ENCODE data around the gene SCP2.

DNA sequence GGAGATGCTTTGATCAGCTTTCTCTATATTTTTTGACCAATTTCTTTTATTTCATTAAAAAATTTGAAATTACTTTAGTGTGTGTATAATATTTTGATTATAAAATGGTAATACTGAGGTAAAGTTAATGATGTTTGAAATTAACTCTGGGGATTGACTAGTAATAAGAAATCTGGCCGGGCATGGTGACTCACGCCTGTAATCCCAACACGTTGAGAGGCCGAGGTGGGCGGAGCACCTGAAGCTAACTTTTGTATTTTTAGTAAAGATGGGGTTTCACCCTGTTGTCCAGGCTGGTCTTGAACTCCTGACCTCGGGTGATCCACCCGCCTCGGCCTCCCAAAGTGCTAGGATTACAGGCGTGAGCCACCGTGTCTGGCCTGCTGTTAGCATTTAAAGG lies 17.5 kb downstream of the SCP2 start:
- TF ChIP-seq BHLHE40 (IDR thresholded peaks at IDR 0.05; ENCODE audit: low read depth, low read length) (no peak), MXI1 (IDR thresholded peaks at IDR 0.05; ENCODE audit: borderline replicate concordance, low read depth, low read length) (no peak), RFX5 (IDR thresholded peaks at IDR 0.05; ENCODE audit: low read depth, low read length) (no peak), SMC3 (IDR thresholded peaks at IDR 0.05; ENCODE audit: low read depth, low read length) (no peak), POLR2A (IDR thresholded peaks at IDR 0.05; ENCODE audit: low read depth, low read length) (no peak), RAD21 (IDR thresholded peaks at IDR 0.05; ENCODE audit: low read length) (no peak)
- TF ChIP-seq, protein P1, sequence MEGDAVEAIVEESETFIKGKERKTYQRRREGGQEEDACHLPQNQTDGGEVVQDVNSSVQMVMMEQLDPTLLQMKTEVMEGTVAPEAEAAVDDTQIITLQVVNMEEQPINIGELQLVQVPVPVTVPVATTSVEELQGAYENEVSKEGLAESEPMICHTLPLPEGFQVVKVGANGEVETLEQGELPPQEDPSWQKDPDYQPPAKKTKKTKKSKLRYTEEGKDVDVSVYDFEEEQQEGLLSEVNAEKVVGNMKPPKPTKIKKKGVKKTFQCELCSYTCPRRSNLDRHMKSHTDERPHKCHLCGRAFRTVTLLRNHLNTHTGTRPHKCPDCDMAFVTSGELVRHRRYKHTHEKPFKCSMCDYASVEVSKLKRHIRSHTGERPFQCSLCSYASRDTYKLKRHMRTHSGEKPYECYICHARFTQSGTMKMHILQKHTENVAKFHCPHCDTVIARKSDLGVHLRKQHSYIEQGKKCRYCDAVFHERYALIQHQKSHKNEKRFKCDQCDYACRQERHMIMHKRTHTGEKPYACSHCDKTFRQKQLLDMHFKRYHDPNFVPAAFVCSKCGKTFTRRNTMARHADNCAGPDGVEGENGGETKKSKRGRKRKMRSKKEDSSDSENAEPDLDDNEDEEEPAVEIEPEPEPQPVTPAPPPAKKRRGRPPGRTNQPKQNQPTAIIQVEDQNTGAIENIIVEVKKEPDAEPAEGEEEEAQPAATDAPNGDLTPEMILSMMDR (conservative IDR thresholded peaks at IDR 0.05; ENCODE audit: low read depth, low read length), result no peak
